SJSA1 (cell line): Measurements from ENCODE around the gene DCLK2. TPM values are rescaled to one million over a fixed set of nuclear protein-coding genes. Genes with fewer than 3 reads are reported as not detected.

Source experiments
- DNase-seq, 2 experiments: peaks; one replicate each; pipeline ENCODE4 v3.0.0-alpha.2; 2015 to 2020; ENCODE audit warnings: low spot score in 2 of 2, low read depth in 1 of 2
- H3K27ac ChIP-seq: fragments of 250-450 bp; sonication (Bioruptor Pico); 2 replicates; pipeline ENCODE4 v1.5.1; 2020; ENCODE audit warnings: mild to moderate bottlenecking, moderate library complexity
- H3K27me3 ChIP-seq: fragments of 250-450 bp; sonication (Bioruptor Pico); replicated peaks from 2 replicates; pipeline ENCODE4 v1.5.1; 2020; ENCODE audit warnings: mild to moderate bottlenecking, moderate library complexity
- H3K36me3 ChIP-seq: fragments of 250-450 bp; sonication (Bioruptor Pico); 2 replicates; pipeline ENCODE4 v1.5.1; 2020; ENCODE audit warnings: mild to moderate bottlenecking
- H3K4me1 ChIP-seq: fragments of 250-450 bp; sonication (Bioruptor Pico); replicated peaks from 2 replicates; pipeline ENCODE4 v1.6.1; 2021; ENCODE audit warnings: mild to moderate bottlenecking
- H3K4me3 ChIP-seq: fragments of 250-450 bp; sonication (Bioruptor Pico); 2 replicates; pipeline ENCODE4 v1.5.1; 2020; ENCODE audit warnings: mild to moderate bottlenecking
- H3K9me3 ChIP-seq: fragments of 250-450 bp; sonication (Bioruptor Pico); replicated peaks from 2 replicates; pipeline ENCODE4 v1.5.1; 2020; ENCODE audit warnings: mild to moderate bottlenecking
- total RNA-seq: library from RNA; depleted of rRNA; stranded (reverse); fragments of >200 nt; shearing (Covaris generic); gene quantifications from 2 replicates; pipeline ENCODE4 v1.2.3, GENCODE V29; 2014

DCLK2 gene
- total RNA-seq, 1 experiment from 2014 or later, result 5.7 TPM

DNA sequence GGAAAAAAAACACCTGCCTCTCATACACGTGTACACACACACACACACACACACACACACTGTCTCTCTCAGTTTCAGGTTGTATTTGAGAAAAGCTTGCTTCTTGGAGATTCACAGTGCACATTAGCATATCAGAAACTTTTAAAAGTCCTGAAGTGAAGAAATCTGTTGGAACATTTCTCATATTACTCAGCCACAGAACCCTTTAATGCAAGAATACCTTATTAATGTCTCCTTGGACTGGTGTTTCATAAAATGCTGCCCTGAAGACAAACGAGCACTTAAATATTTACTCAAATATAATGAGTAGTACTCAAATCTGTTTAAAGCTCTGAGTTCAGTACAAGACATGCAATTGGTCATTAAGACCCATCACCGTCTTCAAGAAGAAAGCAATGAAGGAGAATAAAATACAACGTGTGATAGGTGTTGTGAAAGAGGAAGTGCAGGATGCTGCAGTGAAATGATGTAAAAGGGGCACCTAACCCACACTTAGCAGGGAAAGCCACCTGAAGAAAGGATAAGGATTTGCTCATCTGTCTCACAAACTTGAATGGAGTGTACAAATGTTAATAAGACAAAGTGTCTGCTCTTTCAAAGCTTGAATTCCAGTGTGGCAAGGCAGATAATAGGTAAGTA, 57.0 kb downstream of the DCLK2 start:
- Histone ChIP-seq H3K27ac (no peak overlapping the region), H3K27me3 (no peaks in the 10 kb centered on the region)
- no peak for DNase-seq

DNA sequence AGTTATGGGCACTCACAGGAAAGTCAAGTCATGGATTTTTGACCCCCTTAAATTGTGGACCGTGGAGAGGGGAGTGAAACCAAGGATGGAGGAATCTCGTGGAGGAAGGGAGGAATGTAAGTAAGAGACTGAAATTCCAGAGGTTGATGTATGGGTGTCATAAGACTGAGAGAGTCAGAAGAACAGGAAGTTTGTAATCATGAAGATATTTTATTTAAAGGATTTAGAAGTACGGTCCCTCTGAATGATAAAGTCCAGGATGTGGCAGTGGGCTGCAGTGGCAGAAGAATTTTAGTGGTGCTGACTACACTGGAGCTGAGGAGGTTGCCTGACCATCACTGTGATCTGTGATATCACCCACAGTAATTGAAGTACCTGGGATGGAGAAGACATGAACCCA, 57.8 kb downstream of the DCLK2 start:
- peak in 1 of 2 experiments; percentile 25 for DNase-seq
- no peaks in the 10 kb centered on the region for H3K27me3 ChIP-seq
- H3K27ac ChIP-seq, result peak overlapping the region; percentile 34
- no peaks in the 10 kb centered on the region for H3K36me3 ChIP-seq
- no peaks in the 10 kb centered on the region for H3K9me3 ChIP-seq
- peaks cover 30% of the 10 kb centered on the region for H3K4me1 ChIP-seq
- no peak overlapping the region for H3K4me3 ChIP-seq

More for the DNA sequence above, 57.0 kb downstream of the DCLK2 start:
- H3K4me3 ChIP-seq, result no peak overlapping the region
- H3K36me3 ChIP-seq, result no peaks in the 10 kb centered on the region
- no peaks in the 10 kb centered on the region for H3K9me3 ChIP-seq
- peaks cover 22% of the 10 kb centered on the region for H3K4me1 ChIP-seq

DNA sequence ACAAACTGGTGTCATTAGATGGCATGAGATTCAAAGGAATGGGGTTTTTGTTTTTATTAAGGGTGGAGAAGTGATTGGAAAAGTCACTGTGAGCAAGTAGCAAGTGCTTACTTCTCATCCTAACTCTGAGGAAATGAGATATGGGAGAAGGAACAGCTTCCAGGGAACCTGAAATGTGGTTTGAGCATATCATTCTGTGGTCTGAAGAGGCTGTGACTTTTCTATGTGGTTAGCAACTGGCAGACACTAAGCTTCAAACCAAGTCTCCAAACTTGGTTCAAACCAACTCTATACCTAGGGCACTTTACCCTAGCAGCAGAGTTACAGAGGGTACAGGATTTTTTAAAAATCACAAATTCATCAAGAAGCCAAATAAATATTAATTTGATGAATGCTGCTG, 58.2 kb downstream of the DCLK2 start:
- DNase-seq, result no peak

DNA sequence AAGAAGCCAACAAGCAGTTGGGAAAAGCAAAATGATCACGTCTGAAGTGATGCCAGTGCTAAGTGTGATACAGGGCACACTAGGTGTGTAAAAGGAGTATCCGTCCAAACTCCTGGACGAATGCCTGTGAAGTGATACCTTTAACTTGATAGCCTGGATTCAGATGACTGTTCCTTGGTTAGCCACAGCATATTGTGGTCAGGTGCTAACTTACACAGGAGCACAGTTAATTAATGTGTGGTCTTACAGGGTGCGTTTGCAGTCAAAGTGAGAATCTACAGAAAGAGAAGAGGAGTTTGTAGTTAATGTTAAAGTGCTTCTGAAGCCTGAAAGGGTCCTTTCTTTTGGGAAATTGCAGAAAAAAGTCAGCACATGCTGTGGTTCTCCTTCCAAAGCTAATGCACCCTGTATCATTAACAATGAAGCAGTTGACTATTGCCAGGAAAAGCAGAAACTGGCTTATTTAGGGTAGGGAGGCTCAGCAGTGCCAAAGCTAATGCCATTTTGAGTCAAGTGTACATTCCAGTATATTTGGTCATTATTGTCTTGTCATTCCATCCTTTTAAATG, 61.1 kb downstream of the DCLK2 start:
- Histone ChIP-seq H3K9me3 (no peaks in the 10 kb centered on the region), H3K36me3 (no peaks in the 10 kb centered on the region), H3K27me3 (no peaks in the 10 kb centered on the region), H3K4me3 (no peak overlapping the region), H3K4me1 (peaks cover 33% of the 10 kb centered on the region), H3K27ac (no peak overlapping the region)
- DNase-seq, result no peak

More for the DNA sequence above, 58.2 kb downstream of the DCLK2 start:
- H3K4me3 ChIP-seq, result no peak overlapping the region
- peak overlapping the region; percentile 34 for H3K27ac ChIP-seq
- no peaks in the 10 kb centered on the region for H3K36me3 ChIP-seq
- H3K4me1 ChIP-seq, result peaks cover 34% of the 10 kb centered on the region
- H3K27me3 ChIP-seq, result no peaks in the 10 kb centered on the region
- no peaks in the 10 kb centered on the region for H3K9me3 ChIP-seq

DNA sequence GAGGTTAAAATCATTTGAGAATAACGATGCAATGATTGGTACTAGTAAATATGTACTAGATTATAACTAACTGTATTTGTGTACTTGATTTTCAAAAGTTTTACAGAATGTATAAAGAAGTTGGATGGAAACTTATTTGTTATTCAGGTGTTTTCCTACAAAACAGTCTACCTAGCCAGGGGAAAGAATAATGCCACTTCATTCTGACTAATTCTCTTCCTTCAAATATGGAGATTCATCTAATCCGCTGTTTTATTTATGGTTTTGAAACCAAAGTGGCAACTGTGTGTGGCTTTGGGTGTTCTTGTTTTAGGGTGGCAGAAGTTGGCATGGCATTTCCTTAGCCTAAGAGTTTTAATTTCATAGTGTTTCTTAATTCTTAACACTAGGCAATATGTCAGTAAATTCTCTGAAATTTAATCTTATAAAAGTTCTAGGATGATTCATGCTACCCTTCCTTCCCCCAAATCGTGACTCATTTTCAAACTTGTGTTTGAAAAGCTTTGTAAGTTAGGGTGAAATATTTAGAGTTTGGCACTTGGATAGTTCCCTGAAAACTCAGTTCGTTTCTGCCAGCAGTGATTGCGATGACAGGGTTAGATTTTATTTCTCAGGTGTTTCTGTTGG, 62.6 kb downstream of the DCLK2 start:
- Histone ChIP-seq H3K36me3 (no peaks in the 10 kb centered on the region), H3K9me3 (no peaks in the 10 kb centered on the region), H3K27ac (peak overlapping the region; percentile 41), H3K4me1 (peaks cover 30% of the 10 kb centered on the region), H3K27me3 (no peaks in the 10 kb centered on the region), H3K4me3 (no peak overlapping the region)
- peak in 1 of 2 experiments; percentile 48 for DNase-seq

DNA sequence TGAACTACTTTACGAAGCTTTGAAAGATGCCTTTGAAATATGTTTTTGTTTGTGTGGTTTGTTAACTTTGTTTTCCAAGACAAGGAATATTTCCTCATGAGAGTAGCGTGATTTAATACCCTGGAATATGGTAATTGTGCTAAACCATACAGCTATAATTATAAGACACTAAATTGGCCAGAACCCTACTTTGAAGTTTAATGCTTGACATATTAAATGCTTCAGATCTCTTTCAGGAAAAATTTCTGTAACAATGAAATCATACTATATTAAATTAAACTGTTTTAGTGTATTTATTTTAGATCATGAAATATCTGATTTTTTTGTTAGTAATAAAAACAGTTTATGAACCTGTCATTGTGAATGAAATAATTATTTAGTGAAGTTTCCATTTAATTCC, 63.5 kb downstream of the DCLK2 start:
- DNase-seq, result no peak
- H3K9me3 ChIP-seq, result no peaks in the 10 kb centered on the region
- H3K4me1 ChIP-seq, result peaks cover 25% of the 10 kb centered on the region
- no peak overlapping the region for H3K4me3 ChIP-seq
- H3K27ac ChIP-seq, result no peak overlapping the region; the same call in 1 of the 2 replicates
- H3K27me3 ChIP-seq, result no peaks in the 10 kb centered on the region
- no peaks in the 10 kb centered on the region for H3K36me3 ChIP-seq

DNA sequence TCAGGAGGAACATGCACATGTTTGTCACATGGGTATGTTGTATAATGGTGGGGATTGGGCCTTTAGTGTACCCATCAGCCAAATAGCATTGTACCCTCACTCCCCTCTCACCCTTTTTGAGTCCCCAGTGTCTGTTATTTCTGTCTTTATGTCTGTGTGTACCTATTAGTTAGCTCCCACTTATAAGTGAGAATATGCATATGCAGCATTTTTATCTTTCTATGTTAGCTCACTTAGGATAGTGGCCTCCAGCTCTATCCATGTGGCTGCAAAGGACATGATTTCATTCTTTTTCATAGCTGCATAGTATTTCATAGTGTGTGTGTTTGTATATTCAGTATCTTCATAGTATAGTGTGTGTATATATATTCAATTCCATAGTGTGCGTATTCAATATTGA, 64.6 kb downstream of the DCLK2 start:
- no peak for DNase-seq
- Histone ChIP-seq H3K4me3 (no peak overlapping the region), H3K4me1 (peaks cover 25% of the 10 kb centered on the region), H3K9me3 (no peaks in the 10 kb centered on the region), H3K27me3 (no peaks in the 10 kb centered on the region), H3K36me3 (no peaks in the 10 kb centered on the region), H3K27ac (no peak overlapping the region)

DNA sequence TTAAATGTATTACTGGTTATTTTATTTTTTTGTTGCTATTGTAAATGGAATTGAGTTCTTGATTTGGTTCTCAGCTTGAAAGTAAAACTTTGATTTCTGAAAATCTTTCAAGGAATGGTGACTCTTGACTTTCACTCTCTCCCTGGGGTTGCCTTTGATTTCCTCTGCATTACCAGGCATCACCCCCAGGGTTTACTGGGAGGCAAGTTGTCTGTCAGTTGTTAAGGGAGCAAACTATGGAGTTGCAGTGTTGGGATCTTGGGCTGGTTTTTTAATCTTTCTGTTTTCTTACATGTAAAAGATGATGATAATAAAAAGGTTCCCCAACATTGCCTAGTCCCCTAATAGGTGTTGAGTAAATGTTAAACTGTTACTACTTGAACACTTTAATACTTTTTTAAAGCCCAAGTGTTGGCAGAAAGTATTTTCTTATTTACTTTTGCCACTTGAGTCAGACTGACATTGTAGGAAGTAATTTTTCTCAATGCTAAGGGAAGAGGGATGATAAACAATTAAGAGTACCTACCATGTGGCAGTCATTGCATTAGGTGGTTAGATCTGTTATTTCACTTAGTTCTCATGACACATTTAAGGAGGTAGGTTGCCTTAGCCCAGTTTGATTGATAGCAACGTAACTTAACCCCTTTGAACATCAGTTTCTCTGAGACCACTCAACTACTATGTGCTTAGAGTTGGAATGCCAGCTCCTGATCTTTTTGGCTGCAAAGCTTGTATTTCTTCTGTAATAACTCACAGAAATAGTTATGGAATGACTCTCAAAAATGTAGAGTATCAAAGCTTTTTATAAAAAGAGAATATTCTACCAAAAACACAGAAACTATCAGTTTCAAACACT, 67.1 kb downstream of the DCLK2 start:
- peaks cover 24% of the 10 kb centered on the region for H3K4me1 ChIP-seq
- H3K4me3 ChIP-seq, result no peak overlapping the region
- no peaks in the 10 kb centered on the region for H3K27me3 ChIP-seq
- DNase-seq, result no peak
- no peaks in the 10 kb centered on the region for H3K36me3 ChIP-seq
- H3K27ac ChIP-seq, result no peak overlapping the region; the same call in 1 of the 2 replicates
- no peaks in the 10 kb centered on the region for H3K9me3 ChIP-seq

DNA sequence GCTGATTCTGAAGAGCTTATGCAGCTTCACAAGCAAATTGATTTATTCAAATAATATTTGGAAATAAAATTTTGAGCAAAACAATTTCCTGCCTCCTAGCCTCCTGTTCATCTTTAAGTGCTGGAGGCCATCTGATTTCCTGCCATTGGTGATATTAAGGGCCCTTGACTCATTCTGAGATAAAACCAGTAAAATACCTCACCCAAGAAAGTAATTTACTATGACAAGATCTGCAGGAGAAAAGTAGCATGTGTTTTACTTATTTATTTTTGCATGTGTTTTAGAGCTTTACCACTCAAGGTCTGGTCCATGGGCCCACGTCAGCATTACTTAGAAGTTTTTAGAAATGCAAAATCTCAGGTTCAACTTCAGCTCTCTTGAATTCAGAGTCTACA, 67.7 kb downstream of the DCLK2 start:
- Histone ChIP-seq H3K27ac (no peak overlapping the region; the same call in 1 of the 2 replicates), H3K9me3 (no peaks in the 10 kb centered on the region)
- no peak for DNase-seq

DNA sequence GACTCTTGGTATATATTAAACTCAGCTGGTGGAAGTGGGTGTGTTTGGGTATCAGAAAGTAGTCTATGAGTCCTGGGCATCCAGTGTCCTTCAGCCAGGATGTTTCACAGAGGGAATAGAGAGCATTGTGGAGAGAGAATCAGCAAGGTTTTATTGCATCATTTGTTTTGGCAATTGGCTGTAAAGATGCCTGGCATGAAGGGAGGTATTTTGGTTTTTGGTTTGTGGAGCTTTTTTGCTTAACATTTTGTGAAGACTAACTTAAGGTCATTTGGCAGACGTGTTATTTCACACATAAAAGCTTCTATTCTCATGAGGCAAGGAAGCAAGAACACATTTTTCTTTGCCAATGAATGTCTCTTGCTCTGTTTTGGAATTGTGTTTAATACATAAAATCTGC, 71.1 kb downstream of the DCLK2 start:
- no peak overlapping the region for H3K27ac ChIP-seq
- no peak for DNase-seq

More for the DNA sequence above, 67.7 kb downstream of the DCLK2 start:
- H3K4me3 ChIP-seq, result no peak overlapping the region
- no peaks in the 10 kb centered on the region for H3K27me3 ChIP-seq
- H3K36me3 ChIP-seq, result no peaks in the 10 kb centered on the region
- H3K4me1 ChIP-seq, result peaks cover 17% of the 10 kb centered on the region

DNA sequence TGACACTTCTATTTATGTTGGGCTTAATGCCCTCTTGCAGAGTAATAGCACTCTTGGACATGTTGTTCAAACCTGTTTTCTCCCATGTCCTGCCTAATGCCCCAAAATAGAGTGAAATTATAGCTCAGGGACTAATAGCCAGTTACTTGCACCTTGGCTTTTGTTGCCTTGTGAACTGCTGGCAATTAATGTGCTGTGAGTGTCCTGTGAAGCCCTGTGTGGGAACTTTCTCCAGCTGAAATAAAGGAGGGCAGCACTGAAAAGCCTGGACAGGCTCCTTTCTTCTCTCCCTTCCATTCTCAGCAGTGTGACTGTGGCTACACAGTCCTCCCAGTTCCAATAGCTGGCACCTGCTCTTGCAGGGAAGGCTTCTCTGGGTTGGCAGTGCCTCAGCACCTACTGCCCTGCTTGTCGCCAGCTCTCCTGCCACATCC, 72.4 kb downstream of the DCLK2 start:
- no peaks in the 10 kb centered on the region for H3K27me3 ChIP-seq
- H3K27ac ChIP-seq, result no peak overlapping the region
- H3K9me3 ChIP-seq, result no peaks in the 10 kb centered on the region
- no peak for DNase-seq
- peaks cover 15% of the 10 kb centered on the region for H3K4me1 ChIP-seq
- H3K4me3 ChIP-seq, result no peak overlapping the region
- H3K36me3 ChIP-seq, result no peaks in the 10 kb centered on the region

More for the DNA sequence above, 71.1 kb downstream of the DCLK2 start:
- H3K27me3 ChIP-seq, result no peaks in the 10 kb centered on the region
- no peaks in the 10 kb centered on the region for H3K9me3 ChIP-seq
- no peak overlapping the region for H3K4me3 ChIP-seq
- H3K4me1 ChIP-seq, result peaks cover 20% of the 10 kb centered on the region
- H3K36me3 ChIP-seq, result no peaks in the 10 kb centered on the region

DNA sequence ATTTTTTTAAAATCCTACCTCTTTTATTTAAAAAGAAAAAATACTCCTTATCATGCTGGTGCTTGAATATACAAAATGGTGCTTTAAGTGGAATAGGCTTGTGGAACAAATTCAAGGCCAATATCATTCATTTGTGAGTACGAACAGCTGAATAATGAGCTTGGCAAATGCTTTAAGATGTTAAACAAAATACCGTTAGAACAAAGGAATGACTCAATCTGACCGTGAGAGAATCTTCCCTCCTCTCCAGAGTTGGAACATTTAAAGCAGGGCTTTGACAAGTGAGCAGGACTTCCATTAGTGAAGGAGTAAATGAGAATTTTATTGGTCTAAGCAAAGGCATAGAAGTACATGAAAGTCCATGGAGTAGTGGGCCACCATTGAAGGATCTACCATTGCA, 74.5 kb downstream of the DCLK2 start:
- DNase-seq, result peak in 1 of 2 experiments; percentile 42
- H3K27ac ChIP-seq, result 0 out of 2 replicates have a peak overlapping the region, but pooled peaks have one; percentile 1
- H3K36me3 ChIP-seq, result no peaks in the 10 kb centered on the region
- no peaks in the 10 kb centered on the region for H3K9me3 ChIP-seq
- no peaks in the 10 kb centered on the region for H3K27me3 ChIP-seq
- no peak overlapping the region for H3K4me3 ChIP-seq
- H3K4me1 ChIP-seq, result peaks cover 11% of the 10 kb centered on the region

DNA sequence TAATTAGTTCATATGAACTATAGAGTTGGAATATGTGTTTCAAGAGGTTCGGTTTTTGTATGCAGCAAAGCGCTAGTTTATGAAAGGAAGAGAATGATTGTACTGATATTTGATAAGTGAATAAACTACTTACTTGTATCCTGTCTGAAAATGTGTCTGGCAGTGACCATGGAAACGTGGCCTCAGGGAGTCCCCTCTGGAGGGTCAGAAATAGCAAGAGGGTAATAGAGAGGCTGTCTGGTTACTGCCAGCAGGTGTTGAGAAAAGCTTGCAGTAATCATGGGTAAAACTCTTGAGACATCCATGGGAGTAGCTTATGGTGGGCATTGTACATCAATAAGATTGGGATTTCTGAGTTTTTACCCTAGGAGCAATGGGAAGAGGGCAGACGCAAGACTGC, 77.1 kb downstream of the DCLK2 start:
- DNase-seq, result no peak

More for the DNA sequence above, 77.1 kb downstream of the DCLK2 start:
- Histone ChIP-seq H3K9me3 (no peaks in the 10 kb centered on the region), H3K27ac (no peak overlapping the region), H3K4me1 (peaks cover 11% of the 10 kb centered on the region), H3K4me3 (no peak overlapping the region), H3K27me3 (no peaks in the 10 kb centered on the region), H3K36me3 (no peaks in the 10 kb centered on the region)
